Stimulated activated CD4-positive, alpha-beta T cell treated with anti-CD3 and anti-CD28 coated beads, Interleukin-12 subunit alpha, Interleukin-12 subunit beta, amount 100 ng/mL, for 4 hours (primary cell): ENCODE measurements around the gene PIGM.

ENCODE experiments used
- DNase-seq: peaks from one replicate; pipeline ENCODE4 v3.0.0-alpha.2; 2020

Gene PIGM

DNA sequence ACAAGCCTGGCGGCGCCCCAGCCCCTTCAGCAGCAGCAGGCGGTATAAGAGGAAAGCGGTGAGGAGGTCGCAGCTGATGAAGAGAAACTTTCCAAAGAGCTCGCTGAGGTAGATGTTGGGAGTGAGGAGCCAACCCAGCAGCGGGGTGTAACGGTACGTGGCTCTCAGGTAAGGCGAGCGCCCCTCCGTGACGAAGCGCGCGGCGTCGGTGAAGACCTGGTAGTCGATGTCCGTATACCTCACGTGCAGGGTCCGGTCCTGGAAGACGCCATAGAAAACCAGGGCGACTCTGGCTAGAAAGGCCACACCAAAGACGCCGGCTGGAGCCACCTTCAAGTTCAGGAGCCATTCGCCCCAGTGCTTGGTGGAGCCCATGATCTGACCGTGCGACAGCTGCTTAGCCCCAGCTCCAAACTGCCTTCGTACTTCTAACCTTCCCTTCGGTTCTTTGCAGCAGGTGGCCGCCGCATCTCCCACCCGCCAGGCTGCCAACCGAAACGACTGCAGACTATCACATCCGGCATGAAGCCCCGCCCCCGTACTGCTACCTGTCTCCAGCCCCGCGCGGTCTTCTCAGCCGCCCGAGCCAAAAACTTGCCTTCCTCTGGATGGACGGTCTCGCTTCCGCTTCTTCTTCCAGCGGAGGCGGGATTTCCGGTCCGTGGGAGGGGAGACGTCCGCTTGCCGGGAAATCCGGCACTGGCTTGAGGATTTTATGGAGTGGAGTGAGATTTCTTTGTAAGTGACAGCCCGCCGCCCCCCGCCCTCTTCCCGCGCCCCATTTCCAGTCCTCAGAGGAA is at the start of gene PIGM:
PIGM (minus strand) TSS at position 626 of the 800 bp plus-strand sequence; CDS start at position 375, 251 bp downstream.
- peak; percentile 91 for DNase-seq

- DNase-seq, result no peak
These were observed 49.6 kb upstream of the PIGM start, which contains the start of gene KCNJ9 for GRCh38 chr1:160081261-160081936. TSS of gene KCNJ9 (plus strand) at chr1:160081538. CDS start at chr1:160084031, 2,493 bp downstream.

GRCh38 chr1:160080381-160081100 is 48.8 kb upstream of the PIGM start:
- no peak for DNase-seq

DNA sequence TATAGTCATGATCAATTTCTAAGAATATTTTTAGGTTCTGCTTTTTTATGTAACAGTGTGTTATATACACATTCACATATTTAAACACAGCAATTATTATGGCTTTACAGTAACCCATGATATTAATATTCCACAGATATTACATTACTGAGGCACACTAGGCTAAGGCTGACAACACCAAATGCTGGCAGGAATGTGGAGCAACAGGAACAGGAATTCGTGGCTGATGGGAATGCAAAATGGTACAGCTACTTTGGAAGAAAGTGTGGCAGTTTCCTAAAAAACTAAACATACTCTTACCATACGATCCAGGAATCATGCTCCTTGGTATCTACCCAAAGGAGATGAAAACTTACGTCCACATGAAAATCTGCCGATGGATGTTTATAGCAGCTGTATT is 47.7 kb upstream of the PIGM start:
- DNase-seq, result no peak

DNA sequence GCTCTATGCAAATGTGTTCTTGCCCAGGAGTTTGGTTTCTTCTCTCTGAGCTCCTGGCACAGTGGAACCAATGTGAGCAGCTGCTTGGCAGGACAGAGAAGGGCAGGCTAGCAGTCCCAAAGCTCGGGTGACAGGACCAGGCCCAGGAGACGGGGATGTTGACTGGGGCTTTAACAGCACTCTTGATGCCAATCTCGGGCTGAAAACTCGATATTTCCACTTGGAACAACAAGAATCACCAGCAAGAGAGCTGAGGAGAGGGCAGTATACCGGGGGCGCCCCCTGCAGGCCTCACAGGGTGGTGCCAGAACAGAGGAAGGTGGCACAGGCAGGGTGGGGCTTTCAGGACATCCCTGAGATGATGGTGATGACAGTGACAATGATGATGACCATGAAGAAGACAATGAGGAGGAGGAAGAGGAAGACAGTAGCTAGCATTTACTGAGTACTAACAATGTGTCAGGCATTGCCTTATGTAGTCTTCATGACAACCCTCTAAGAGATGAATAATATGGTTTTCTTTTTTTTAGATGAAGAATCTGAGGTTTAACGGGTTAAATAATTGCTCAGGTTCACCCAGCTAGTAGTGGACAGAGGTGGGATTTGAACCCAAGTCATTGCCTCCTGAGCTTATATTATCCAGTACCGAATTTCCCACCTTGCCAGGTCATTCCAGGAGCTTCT is 46.9 kb upstream of the PIGM start:
- DNase-seq, result peak; percentile 32

GRCh38 chr1:160077486-160077885 is 45.7 kb upstream of the PIGM start:
- DNase-seq, result no peak

- no peak for DNase-seq
These were observed 44.5 kb upstream of the PIGM start for GRCh38 chr1:160076295-160076694.

- DNase-seq, result no peak
These were observed 44.0 kb upstream of the PIGM start for GRCh38 chr1:160075836-160076235.

DNA sequence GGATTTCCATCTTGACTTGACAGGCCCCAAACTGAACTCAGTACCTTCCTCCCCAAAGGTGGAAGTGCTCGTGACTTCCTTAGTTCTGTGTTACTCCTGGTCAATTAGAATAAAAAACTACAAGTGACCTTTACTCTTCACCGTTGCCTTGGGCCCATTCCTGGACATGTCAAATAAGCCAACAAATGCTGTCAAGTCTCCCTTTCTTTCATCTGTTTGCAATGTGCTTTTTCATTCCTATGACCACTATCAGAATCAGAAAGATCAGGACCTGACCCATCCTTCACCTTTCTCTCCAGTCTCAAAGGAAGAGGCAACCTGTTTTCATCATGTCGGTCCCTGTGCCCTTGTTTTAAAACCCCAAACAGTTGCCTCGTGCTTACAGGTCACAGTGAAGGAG is 43.1 kb upstream of the PIGM start:
- no peak for DNase-seq

GRCh38 chr1:160071289-160071688 is 39.5 kb upstream of the PIGM start:
- no peak for DNase-seq

DNA sequence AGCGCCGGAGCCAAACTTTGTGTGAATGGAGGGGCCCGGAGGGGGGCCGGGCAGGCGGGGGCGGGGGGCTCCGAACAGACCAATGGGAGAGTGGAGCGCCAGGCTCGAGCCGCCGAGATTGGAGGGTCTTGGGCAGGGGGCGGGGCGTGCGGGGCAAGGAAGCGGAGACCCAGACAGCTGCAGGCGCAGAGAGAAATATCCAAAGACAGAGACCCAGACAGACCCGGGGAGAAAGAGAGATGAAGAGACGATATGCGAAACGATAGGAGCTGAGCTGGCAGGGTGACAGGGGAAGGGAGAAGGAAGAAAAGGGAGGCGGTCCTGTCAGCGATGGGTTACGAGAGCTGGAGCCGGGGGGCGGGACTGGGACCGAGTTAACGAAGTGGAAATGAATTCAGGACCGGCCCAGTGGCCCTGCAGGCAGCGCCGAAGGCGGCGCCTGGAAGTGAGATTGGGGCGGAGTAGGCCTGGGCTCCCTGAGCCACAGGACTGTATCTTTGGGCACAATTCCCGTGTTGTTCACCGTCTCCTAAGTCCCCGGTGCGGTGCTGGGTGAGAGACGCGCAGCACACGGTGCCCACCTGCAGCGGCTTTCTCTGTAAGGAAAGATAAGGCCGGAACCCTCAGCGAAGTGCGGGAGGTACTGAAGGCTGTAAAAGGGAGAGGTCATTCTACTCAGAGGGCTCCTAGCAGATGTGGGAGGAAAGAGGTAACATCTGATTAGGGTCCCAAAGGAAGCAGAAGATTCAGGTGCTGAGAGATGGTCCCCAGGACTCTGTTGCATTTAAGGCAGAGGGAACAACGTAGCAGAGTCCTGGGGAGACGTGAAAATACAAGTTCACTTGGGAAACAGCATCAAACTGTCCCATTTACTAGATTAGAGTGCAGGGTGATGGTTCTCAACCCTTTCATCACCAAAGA is 38.7 kb upstream of the PIGM start:
- peak; percentile 66 for DNase-seq

DNA sequence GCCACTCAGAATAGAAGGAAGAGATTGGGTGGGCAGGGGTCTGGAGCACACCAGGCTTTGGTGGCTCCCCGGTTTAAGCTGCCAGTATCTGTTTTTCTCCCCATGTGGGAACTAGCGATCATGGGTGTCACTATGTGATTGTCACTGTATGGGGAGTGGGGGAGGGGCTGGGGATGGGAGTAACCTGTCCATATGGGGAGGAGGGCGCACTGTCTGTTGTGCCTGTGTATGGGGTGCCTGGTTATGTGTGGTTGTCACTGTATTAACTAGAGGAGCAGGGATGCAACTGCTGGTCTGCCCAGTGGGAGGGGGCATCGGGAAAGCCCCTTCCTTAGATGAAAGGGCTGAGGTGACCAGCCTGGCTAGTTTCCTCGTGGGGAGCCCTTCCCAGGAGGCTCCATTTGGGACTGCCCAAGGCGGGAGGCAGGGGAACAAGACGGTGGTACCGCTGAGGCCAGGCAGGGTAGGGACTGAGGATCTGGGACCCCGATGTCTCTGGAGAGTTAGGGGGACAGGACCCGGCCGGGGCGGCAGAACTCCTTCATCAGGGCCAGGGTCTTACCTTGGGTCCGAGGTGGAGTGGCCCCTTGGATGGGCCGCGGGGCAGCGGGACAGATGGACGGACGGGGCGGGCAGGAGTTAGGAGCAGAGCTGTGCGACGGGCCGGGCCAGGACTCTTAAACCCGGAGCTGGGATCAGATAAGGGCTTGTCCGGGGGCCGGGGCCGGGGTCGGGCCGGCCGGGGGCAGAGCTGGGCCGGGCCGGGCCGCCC is 37.9 kb upstream of the PIGM start, which contains the start of gene KCNJ10:
KCNJ10 (minus strand) TSS at position 701 of the 772 bp plus-strand sequence. CDS start 27,628 bp downstream, outside the sequence.
- no peak for DNase-seq

DNA sequence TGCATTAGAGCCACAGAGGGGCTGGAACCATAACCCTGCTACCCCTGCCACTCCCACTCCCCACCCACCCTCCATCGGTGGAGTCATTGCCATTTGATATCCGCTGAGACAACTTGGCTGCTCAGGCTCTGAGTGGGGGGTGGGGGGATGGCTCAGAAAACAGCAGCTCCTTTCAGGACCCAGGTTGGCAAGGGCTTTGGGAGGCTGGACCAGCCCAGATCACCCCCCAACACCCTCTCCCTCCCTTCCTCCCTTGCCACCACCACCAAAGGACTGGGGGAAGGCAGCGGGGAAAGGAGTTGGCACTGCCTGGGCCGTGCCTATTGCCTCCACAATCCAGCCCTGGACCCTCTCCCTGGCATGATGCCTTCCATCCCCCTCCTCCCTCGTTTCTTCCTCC is 36.4 kb upstream of the PIGM start:
- no peak for DNase-seq

- no peak for DNase-seq
These were observed 35.3 kb upstream of the PIGM start for GRCh38 chr1:160066829-160067745.

DNA sequence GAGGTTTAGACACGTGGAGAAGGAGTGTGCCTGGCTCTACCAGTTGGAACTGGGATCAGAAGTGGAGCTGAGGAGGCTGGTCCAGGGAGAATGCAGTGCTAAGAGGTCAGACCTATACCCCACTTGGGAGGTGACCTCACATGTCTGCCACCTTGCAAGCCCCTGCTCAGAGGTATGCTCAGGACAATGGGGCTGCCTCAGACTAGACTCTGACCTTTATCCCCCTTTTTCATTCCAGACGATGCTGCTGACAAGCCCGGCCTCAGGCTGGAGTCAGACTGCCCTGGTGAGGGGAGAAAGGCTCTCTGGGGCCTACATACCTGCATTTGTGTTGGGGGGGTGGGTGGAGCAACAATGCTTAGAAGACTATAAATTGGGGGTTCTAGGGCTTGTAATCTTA is 33.0 kb upstream of the PIGM start:
- DNase-seq, result no peak

DNA sequence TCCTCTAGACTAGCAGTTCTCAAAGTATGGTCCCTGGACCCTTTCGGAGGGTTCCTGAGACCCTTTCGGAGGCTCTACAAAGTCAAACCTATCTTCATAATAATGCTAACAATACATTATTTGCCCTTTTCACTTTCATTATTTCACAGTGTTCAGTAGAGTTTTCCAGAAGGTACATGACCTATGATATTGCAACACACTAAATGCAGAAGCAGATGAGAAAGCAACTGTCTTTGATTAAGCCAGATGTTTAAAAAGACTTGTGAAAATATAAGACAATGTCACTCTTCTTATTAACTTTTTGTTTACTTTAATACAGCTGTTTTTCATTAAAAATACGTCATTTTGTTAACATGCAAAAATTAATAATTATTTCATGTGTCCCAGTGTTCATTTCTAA is 32.4 kb upstream of the PIGM start:
- no peak for DNase-seq

GRCh38 chr1:160063176-160063575 is 31.4 kb upstream of the PIGM start:
- DNase-seq, result no peak

- no peak for DNase-seq
These were observed 30.4 kb upstream of the PIGM start for GRCh38 chr1:160062230-160062532.

GRCh38 chr1:160061369-160062229 is 29.8 kb upstream of the PIGM start:
- DNase-seq, result no peak
